HUES64 (cell line): ENCODE data around the gene HIVEP1.

Source experiments
- H3K27ac ChIP-seq: 2 replicates; pipeline ENCODE4 v1.7.0; 2013; ENCODE audit warnings: low read depth, low read length, inconsistent platforms
- H3K27me3 ChIP-seq: 2 replicates; pipeline ENCODE4 v1.6.1; 2013; ENCODE audit warnings: mild to moderate bottlenecking, low read length; ENCODE audit not compliant: insufficient read depth
- H3K36me3 ChIP-seq: 2 replicates; pipeline ENCODE4 v1.6.1; 2013; ENCODE audit warnings: mild to moderate bottlenecking, low read length; ENCODE audit not compliant: insufficient read depth
- H3K4me1 ChIP-seq: 2 replicates; pipeline ENCODE4 v1.6.1; 2013; ENCODE audit warnings: mild to moderate bottlenecking, low read length, moderate library complexity; ENCODE audit not compliant: insufficient read depth
- H3K4me3 ChIP-seq: 2 replicates; pipeline ENCODE4 v1.5.1; 2013; ENCODE audit warnings: mild to moderate bottlenecking, low read length, moderate library complexity
- H3K9ac ChIP-seq: 2 replicates; pipeline ENCODE4 v1.6.1; 2013; ENCODE audit warnings: mild to moderate bottlenecking, low read depth, low read length
- H3K9me3 ChIP-seq: 2 replicates; pipeline ENCODE4 v1.6.1; 2013; ENCODE audit warnings: low read depth, low read length; ENCODE audit not compliant: insufficient read depth
- whole genome bisulfite sequencing: fragments of 150-250, 120-280 bp; methylation state at CpG from one replicate; pipeline ENCODE4 v1.1.7; 2013; ENCODE audit warnings: missing lambda C conversion rate; 5-methylcytosine and 5-hydroxymethylcytosine counted together

HIVEP1 gene

GRCh38 chr6:12110523-12111362 is 98.6 kb downstream of the HIVEP1 start:
- H3K4me1 ChIP-seq, result peaks cover 15% of the 10 kb centered on the region
- H3K4me3 ChIP-seq, result no peak overlapping the region
- no peaks in the 10 kb centered on the region for H3K27me3 ChIP-seq
- H3K9me3 ChIP-seq, result no peaks in the 10 kb centered on the region
- 97% methylated on average over 5 of the region's 5 CpGs for WGBS
- H3K9ac ChIP-seq, result no peak overlapping the region
- H3K36me3 ChIP-seq, result peaks cover 20% of the 10 kb centered on the region
- H3K27ac ChIP-seq, result no peak overlapping the region

- Histone ChIP-seq H3K27me3 (no peaks in the 10 kb centered on the region), H3K4me3 (no peak overlapping the region), H3K27ac (no peak overlapping the region), H3K36me3 (peaks cover 20% of the 10 kb centered on the region), H3K4me1 (peaks cover 15% of the 10 kb centered on the region), H3K9me3 (no peaks in the 10 kb centered on the region), H3K9ac (no peak overlapping the region)
- WGBS, result 81% methylated on average over 2 of the region's 2 CpGs
Observed at GRCh38 chr6:12111363-12111670, 99.2 kb downstream of the HIVEP1 start.

DNA sequence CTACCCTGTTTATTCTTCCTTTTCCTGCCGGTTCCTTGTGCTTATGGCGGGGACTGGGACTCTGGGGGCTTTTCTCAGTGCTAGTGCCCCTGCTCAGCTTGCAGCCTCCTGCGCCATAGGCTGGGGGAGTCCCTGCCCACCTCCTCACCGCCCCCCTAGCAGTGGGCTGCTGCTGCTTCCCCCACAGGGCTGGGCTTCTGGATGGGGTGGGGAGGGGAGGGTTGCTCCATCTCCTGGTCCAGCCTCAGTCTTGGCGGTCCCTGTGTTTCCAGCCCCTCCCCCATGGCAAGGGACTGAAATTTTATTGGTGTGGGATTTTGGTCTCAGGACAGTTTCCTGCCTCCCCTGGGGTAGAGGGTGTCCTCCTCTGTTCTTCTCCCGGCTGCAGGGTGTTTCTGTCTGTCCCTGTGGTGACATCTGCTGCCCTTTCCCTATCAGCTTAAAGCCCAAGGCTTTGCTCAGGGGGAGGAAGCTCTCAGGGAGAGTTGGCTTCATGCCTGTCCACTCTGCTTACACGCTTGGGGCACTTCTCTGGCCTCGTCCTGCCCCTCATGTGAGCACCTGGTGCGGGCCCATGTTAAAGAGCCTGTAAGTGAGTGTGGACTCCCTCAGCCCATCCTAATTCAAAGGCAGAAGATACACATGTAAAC is 100.6 kb downstream of the HIVEP1 start:
- Histone ChIP-seq H3K4me3 (no peak overlapping the region), H3K36me3 (peaks cover 15% of the 10 kb centered on the region), H3K27me3 (no peaks in the 10 kb centered on the region), H3K27ac (no peak overlapping the region), H3K9me3 (no peaks in the 10 kb centered on the region), H3K9ac (no peak overlapping the region), H3K4me1 (peaks cover 15% of the 10 kb centered on the region)
- WGBS, result 91% methylated on average over 9 of the region's 9 CpGs

- Histone ChIP-seq H3K4me3 (no peak overlapping the region), H3K9ac (no peak overlapping the region), H3K36me3 (peaks cover 15% of the 10 kb centered on the region), H3K27ac (no peak overlapping the region), H3K27me3 (no peaks in the 10 kb centered on the region), H3K4me1 (peaks cover 15% of the 10 kb centered on the region), H3K9me3 (no peaks in the 10 kb centered on the region)
- 89% methylated on average over 6 of the region's 6 CpGs for WGBS
Observed at GRCh38 chr6:12113190-12113577, 101.1 kb downstream of the HIVEP1 start.

- Histone ChIP-seq H3K36me3 (peaks cover 15% of the 10 kb centered on the region), H3K4me3 (no peak overlapping the region), H3K27me3 (no peaks in the 10 kb centered on the region), H3K27ac (no peak overlapping the region), H3K9me3 (no peaks in the 10 kb centered on the region), H3K4me1 (peaks cover 17% of the 10 kb centered on the region), H3K9ac (no peak overlapping the region)
- 97% methylated on average over 5 of the region's 6 CpGs for WGBS
Observed at GRCh38 chr6:12114055-12114503, 102.0 kb downstream of the HIVEP1 start.

DNA sequence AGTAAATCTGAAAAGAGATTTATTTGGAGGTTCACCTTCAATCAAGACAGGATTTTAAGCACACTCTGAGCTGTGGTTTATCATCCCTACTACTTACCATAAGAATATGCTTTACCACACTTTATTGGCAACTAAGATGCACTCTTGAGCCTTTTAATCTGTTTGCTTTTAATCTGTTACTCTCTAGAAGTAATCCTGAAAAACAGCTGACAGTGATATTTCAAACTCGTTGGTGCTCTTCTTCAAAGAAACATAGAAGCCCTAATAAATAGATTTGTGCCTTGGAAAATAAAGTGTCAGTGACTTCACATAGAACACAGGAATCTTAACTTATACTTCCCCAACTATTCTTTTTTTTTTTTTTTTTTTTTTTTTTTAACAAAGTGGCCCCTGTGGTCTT is 102.9 kb downstream of the HIVEP1 start:
- no peaks in the 10 kb centered on the region for H3K27me3 ChIP-seq
- no peak overlapping the region for H3K4me3 ChIP-seq
- peaks cover 16% of the 10 kb centered on the region for H3K36me3 ChIP-seq
- 100% methylated on average over 1 of the region's 1 CpG for WGBS
- no peaks in the 10 kb centered on the region for H3K9me3 ChIP-seq
- no peak overlapping the region for H3K9ac ChIP-seq
- no peak overlapping the region for H3K27ac ChIP-seq
- H3K4me1 ChIP-seq, result peaks cover 19% of the 10 kb centered on the region

- peaks cover 18% of the 10 kb centered on the region for H3K36me3 ChIP-seq
- H3K27ac ChIP-seq, result no peak overlapping the region
Observed at GRCh38 chr6:12115492-12115891, 103.4 kb downstream of the HIVEP1 start.

GRCh38 chr6:12116264-12116800 is 104.2 kb downstream of the HIVEP1 start:
- no peak overlapping the region for H3K9ac ChIP-seq
- H3K27me3 ChIP-seq, result no peaks in the 10 kb centered on the region
- WGBS, result 96% methylated on average over 2 of the region's 2 CpGs
- no peaks in the 10 kb centered on the region for H3K9me3 ChIP-seq
- peaks cover 9% of the 10 kb centered on the region for H3K4me1 ChIP-seq
- no peak overlapping the region for H3K4me3 ChIP-seq
- peaks cover 20% of the 10 kb centered on the region for H3K36me3 ChIP-seq
- H3K27ac ChIP-seq, result no peak overlapping the region

More at GRCh38 chr6:12115492-12115891, 103.4 kb downstream of the HIVEP1 start:
- Histone ChIP-seq H3K27me3 (no peaks in the 10 kb centered on the region), H3K4me3 (no peak overlapping the region), H3K9me3 (no peaks in the 10 kb centered on the region), H3K4me1 (peaks cover 18% of the 10 kb centered on the region), H3K9ac (no peak overlapping the region)
- 95% methylated on average over 4 of the region's 4 CpGs for WGBS

GRCh38 chr6:12116978-12117377 is 104.9 kb downstream of the HIVEP1 start:
- Histone ChIP-seq H3K9ac (no peak overlapping the region), H3K36me3 (peaks cover 27% of the 10 kb centered on the region), H3K4me3 (no peak overlapping the region), H3K9me3 (no peaks in the 10 kb centered on the region), H3K4me1 (peaks cover 4% of the 10 kb centered on the region; the same call in 1 of the 2 replicates), H3K27me3 (no peaks in the 10 kb centered on the region), H3K27ac (no peak overlapping the region)
- 97% methylated on average over 2 of the region's 3 CpGs for WGBS

GRCh38 chr6:12118607-12119006 is 106.5 kb downstream of the HIVEP1 start:
- no peak overlapping the region for H3K27ac ChIP-seq
- no peak overlapping the region for H3K9ac ChIP-seq
- H3K9me3 ChIP-seq, result no peaks in the 10 kb centered on the region
- no peaks in the 10 kb centered on the region for H3K27me3 ChIP-seq
- peaks cover 4% of the 10 kb centered on the region; the same call in 1 of the 2 replicates for H3K4me1 ChIP-seq
- H3K36me3 ChIP-seq, result peaks cover 42% of the 10 kb centered on the region
- no peak overlapping the region for H3K4me3 ChIP-seq

DNA sequence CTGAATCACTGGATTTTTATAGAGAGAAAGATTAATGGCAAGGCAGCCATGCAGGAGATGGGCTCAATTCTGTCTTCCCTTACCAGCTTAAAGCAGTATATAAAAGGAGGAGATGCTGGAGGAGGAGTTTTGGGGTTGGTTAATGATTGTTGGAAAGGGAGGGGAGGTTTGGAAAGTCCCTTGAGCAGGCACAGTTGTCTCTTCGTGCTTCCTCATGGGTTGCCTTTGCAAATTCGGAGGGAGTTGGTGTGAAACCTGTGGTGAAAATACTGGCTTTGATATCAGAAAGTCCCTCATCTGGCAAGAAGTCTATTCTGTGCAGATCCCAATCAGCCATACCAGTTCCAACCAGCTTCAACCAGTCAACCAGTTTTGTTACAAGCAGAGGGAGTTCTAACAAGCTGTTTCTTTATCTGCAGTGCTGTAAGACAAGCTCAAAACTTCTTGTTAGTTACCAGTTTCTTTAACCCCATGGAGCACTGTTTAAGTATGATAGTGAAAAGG is 107.0 kb downstream of the HIVEP1 start:
- Histone ChIP-seq H3K9ac (no peak overlapping the region), H3K9me3 (no peaks in the 10 kb centered on the region), H3K27me3 (no peaks in the 10 kb centered on the region), H3K4me1 (peaks cover 4% of the 10 kb centered on the region; the same call in 1 of the 2 replicates), H3K27ac (no peak overlapping the region), H3K36me3 (peaks cover 46% of the 10 kb centered on the region), H3K4me3 (no peak overlapping the region)
- 69% methylated on average over 2 of the region's 2 CpGs for WGBS
